ENCODE data around the gene ELP1. TPM values are rescaled to one million over a fixed set of nuclear protein-coding genes. Genes with fewer than 3 reads are reported as not detected.

The ELP1 gene
- total and polyA plus RNA-seq, 2 experiments from 2014 or later = 9.1 to 46.3 TPM

DNA sequence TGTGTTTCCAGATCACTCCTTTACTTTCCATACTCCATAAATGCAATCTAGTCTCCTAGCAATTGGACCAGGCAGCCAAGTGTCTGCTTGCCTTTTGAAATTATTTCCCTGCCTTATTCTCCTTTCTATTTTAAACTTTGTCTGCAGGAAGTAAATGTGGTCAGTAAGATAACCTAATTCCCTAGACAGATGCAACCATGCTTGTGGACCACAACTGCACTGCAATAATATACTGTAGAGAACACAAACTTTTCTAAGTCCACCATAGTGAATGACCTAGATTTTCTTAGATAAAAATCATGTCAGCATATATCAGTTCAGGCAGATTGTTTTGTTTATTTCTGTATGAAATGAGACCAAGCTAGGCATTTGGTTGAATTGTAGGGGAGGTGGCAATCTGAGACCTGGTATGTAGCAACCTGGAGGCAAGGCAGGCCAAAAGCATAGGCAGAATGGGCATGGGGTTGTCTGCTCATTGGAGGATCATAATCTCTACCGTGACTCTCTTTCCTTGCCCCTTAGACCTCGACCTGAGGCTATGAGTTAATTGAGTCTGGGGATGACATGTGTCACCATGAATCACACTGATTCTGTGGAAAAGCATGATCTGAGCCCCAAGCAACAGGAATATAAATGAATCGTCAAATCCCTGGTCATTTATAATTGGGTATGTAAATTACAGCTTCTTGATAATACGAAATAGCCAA lies 98.8 kb downstream of the ELP1 start (continued):
- TF ChIP-seq, protein P1, sequence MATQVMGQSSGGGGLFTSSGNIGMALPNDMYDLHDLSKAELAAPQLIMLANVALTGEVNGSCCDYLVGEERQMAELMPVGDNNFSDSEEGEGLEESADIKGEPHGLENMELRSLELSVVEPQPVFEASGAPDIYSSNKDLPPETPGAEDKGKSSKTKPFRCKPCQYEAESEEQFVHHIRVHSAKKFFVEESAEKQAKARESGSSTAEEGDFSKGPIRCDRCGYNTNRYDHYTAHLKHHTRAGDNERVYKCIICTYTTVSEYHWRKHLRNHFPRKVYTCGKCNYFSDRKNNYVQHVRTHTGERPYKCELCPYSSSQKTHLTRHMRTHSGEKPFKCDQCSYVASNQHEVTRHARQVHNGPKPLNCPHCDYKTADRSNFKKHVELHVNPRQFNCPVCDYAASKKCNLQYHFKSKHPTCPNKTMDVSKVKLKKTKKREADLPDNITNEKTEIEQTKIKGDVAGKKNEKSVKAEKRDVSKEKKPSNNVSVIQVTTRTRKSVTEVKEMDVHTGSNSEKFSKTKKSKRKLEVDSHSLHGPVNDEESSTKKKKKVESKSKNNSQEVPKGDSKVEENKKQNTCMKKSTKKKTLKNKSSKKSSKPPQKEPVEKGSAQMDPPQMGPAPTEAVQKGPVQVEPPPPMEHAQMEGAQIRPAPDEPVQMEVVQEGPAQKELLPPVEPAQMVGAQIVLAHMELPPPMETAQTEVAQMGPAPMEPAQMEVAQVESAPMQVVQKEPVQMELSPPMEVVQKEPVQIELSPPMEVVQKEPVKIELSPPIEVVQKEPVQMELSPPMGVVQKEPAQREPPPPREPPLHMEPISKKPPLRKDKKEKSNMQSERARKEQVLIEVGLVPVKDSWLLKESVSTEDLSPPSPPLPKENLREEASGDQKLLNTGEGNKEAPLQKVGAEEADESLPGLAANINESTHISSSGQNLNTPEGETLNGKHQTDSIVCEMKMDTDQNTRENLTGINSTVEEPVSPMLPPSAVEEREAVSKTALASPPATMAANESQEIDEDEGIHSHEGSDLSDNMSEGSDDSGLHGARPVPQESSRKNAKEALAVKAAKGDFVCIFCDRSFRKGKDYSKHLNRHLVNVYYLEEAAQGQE (IDR thresholded peaks at IDR 0.05; ENCODE audit: unreplicated experiment) = no peak

DNA sequence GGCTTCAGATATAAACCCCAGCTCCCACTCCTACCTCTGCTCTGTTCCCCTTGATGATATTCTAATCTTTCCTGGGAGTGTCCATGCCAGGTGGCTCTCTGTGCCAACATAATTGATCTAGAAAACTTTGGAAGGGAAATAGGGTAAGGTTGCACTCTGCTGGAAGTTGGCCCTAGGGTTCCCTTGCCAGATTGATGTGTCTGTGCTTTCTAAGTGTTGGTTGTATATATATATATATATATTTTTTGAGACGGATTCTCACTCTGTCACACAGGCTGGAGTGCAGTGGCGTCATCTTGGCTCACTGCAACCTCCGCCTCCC lies 101.8 kb downstream of the ELP1 start:
- Histone ChIP-seq H3K4me2 (no peak overlapping the region), H3K36me3 (ENCODE audit: insufficient read depth) (no peaks in the 10 kb centered on the region), H3F3A (replicated peaks; ENCODE audit: low read depth) (no peaks in the 10 kb centered on the region), H3K9me2 (ENCODE audit: insufficient read depth) (peaks cover 7% of the 10 kb centered on the region; the same call in 1 of the 2 replicates), H3K27me3 (ENCODE audit: insufficient read depth) (no peaks in the 10 kb centered on the region), H3K79me2 (replicated peaks; ENCODE audit: insufficient read depth) (no peaks in the 10 kb centered on the region), H3K4me1 (ENCODE audit: insufficient read depth) (no peaks in the 10 kb centered on the region; the same call in 1 of the 2 replicates), H3K4me3 (no peak overlapping the region), H2AFZ (no peak overlapping the region), H4K20me1 (replicated peaks; ENCODE audit: insufficient read depth) (no peaks in the 10 kb centered on the region), H3K27ac (ENCODE audit: low read depth) (no peak overlapping the region)
- Mint-ChIP-seq H3K4me3 (no peak overlapping the region), H3K27ac (no peak overlapping the region), H3K9me3 (no peaks in the 10 kb centered on the region), H3K4me1 (peaks cover 12% of the 10 kb centered on the region), H3K36me3 (ENCODE audit: low read depth) (no peaks in the 10 kb centered on the region; the same call in 2 of the 3 replicates), H3K27me3 (ENCODE audit: insufficient read depth, low read depth, poor library complexity) (no peaks in the 10 kb centered on the region)
- no peak for DNase-seq (ENCODE audit: low spot score)
- TF ChIP-seq ZNF114 (CRISPR knock-in tag; IDR thresholded peaks at IDR 0.05) (no peak), POLR2AphosphoS5 (IDR thresholded peaks at IDR 0.05; ENCODE audit: low read depth) (no peak)
- no peak for ATAC-seq

DNA sequence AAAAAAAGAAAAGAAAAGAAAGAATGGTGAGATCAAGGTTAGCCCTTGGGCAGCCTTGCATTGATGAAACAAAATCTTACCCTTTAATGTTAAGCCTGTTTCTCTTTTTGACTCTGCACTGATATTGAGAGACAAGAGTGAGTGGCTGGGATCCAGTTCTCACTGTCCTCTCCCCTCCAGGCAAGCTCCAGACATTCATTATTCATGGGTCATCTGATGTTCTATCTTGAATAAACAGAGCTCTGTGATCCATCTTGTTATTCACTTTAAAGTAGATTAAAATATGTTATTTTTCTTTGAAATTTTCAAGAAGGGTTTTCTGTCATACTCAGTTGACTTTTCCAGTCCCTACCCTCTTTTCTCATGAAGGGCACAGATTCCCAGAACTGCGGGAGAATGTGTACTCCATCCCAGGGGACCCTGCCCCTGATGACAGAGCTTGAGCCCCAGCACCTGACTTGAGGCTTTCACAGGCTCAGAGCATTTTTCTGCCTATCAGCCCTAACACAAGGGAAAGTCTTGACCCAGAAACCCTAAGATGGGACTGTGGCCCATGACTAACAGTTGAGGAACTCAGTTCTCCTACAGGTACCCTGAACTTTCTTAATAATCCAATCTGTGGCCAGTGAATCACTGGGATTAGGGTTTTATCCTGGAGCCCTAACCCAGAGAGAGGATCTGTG lies 102.3 kb downstream of the ELP1 start:
- no peaks in the 10 kb centered on the region for H3K27me3 Mint-ChIP-seq (ENCODE audit: insufficient read depth, low read depth, poor library complexity)
- H3K4me1 Mint-ChIP-seq = peaks cover 11% of the 10 kb centered on the region
- ATAC-seq = no peak

More for the DNA sequence above, 102.3 kb downstream of the ELP1 start:
- no peaks in the 10 kb centered on the region for H3F3A ChIP-seq (replicated peaks; ENCODE audit: low read depth)
- H3K4me2 ChIP-seq = no peak overlapping the region
- no peaks in the 10 kb centered on the region; the same call in 2 of the 3 replicates for H3K36me3 Mint-ChIP-seq (ENCODE audit: low read depth)
- no peaks in the 10 kb centered on the region for H3K79me2 ChIP-seq (replicated peaks; ENCODE audit: insufficient read depth)
- no peaks in the 10 kb centered on the region; the same call in 2 of the 3 replicates for H3K9me3 Mint-ChIP-seq
- no peaks in the 10 kb centered on the region for H4K20me1 ChIP-seq (replicated peaks; ENCODE audit: insufficient read depth)
- no peak for TF ChIP-seq CREB1 (CRISPR knock-in tag; IDR thresholded peaks at IDR 0.05; ENCODE audit: low read depth)
- H3K27ac ChIP-seq (ENCODE audit: low read depth) = no peak overlapping the region
- peaks cover 7% of the 10 kb centered on the region; the same call in 1 of the 2 replicates for H3K9me2 ChIP-seq (ENCODE audit: insufficient read depth)
- H3K27ac Mint-ChIP-seq = no peak overlapping the region
- no peaks in the 10 kb centered on the region; the same call in 1 of the 2 replicates for H3K4me1 ChIP-seq (ENCODE audit: insufficient read depth)
- no peak overlapping the region for H3K4me3 ChIP-seq
- no peaks in the 10 kb centered on the region for H3K27me3 ChIP-seq (ENCODE audit: insufficient read depth)
- H3K4me3 Mint-ChIP-seq = no peak overlapping the region
- DNase-seq (ENCODE audit: low spot score) = no peak
- H3K36me3 ChIP-seq (ENCODE audit: insufficient read depth) = no peaks in the 10 kb centered on the region
- H2AFZ ChIP-seq = no peak overlapping the region

Data from GM23338 (cell line).